ENCODE data around the gene CKAP5.

DNA sequence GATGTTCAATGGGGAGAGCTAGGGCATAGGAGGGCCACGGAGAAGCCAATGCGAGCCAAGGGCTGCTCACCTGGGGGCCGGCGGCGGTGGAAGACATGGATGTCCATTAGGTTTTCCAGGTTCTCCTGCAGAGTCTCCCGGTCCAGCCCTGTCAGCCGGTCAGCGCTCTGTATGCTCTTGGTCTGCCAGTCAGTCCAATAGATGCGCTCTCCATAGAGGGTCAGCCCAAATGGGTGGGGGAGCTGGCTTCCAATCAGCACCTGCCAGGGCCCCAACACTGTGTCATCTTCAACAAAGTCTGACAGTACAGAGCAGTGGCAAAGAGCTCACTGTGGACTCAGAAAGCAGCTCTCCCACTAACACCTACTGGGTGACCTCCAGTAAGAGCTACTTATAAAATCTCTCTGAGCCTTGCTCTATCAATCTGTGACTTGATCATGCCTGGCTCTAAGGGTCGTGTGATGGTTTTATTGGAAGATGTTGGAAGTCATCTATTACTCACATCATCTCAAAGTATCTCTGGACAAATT lies 33.0 kb upstream of the CKAP5 start:
- TF ChIP-seq, protein P1, sequence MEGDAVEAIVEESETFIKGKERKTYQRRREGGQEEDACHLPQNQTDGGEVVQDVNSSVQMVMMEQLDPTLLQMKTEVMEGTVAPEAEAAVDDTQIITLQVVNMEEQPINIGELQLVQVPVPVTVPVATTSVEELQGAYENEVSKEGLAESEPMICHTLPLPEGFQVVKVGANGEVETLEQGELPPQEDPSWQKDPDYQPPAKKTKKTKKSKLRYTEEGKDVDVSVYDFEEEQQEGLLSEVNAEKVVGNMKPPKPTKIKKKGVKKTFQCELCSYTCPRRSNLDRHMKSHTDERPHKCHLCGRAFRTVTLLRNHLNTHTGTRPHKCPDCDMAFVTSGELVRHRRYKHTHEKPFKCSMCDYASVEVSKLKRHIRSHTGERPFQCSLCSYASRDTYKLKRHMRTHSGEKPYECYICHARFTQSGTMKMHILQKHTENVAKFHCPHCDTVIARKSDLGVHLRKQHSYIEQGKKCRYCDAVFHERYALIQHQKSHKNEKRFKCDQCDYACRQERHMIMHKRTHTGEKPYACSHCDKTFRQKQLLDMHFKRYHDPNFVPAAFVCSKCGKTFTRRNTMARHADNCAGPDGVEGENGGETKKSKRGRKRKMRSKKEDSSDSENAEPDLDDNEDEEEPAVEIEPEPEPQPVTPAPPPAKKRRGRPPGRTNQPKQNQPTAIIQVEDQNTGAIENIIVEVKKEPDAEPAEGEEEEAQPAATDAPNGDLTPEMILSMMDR (conservative IDR thresholded peaks at IDR 0.05; ENCODE audit: low read length), result no peak
- no peak for TF ChIP-seq EZH2phosphoT487 (IDR thresholded peaks at IDR 0.05; ENCODE audit: borderline replicate concordance)

Data from Loucy (cell line).